ENCODE results near the gene TMEM101.
"Not testable (repeated sequence)": the region's sequence is repeated elsewhere in the genome, so short reads cannot be mapped to it uniquely, and the experiment has no call there.

The TMEM101 gene

GRCh38 chr17:44022246-44022645 lies 7.5 kb upstream of the TMEM101 start:
- Histone ChIP-seq H3K36me3 (ENCODE audit: control insufficient read depth in 2 of 2, insufficient read depth in 1 of 2, low read length in 2 of 2) (peaks cover 0 to 57% of the 10 kb centered on the region in 2 experiments; a peak in 2 of 3 replicates), H3K4me1 (ENCODE audit: control insufficient read depth, insufficient read depth, low read length) (no peaks in the 10 kb centered on the region), H3K9me3 (ENCODE audit: control insufficient read depth, insufficient read depth, low read depth, low read length) (no peaks in the 10 kb centered on the region), H3K27ac (ENCODE audit: extremely low read depth, low read depth, low read length) (no peak overlapping the region), H3K4me3 (ENCODE audit: low read depth, low read length) (no peak overlapping the region)
- POLR2A ChIA-PET, result no interaction called here
- CTCF ChIA-PET, result interaction anchor here (0.9 to 2.0 kb wide), 5 partner anchors 20 to 181 kb away, joined by 3 to 9 read pairs (median 3); no protein-coding TSS in a partner anchor
- TF ChIP-seq FEZF1 (tag by site-specific recombination; IDR thresholded peaks at IDR 0.05) (no peak), ZNF561 (tag by site-specific recombination; IDR thresholded peaks at IDR 0.05; ENCODE audit: borderline replicate concordance) (no peak), ZBTB8A (tag by site-specific recombination; IDR thresholded peaks at IDR 0.05) (no peak), PRDM4 (tag by site-specific recombination; IDR thresholded peaks at IDR 0.05) (no peak), ZNF335 (tag by site-specific recombination; conservative IDR thresholded peaks at IDR 0.05) (no peak)

DNA sequence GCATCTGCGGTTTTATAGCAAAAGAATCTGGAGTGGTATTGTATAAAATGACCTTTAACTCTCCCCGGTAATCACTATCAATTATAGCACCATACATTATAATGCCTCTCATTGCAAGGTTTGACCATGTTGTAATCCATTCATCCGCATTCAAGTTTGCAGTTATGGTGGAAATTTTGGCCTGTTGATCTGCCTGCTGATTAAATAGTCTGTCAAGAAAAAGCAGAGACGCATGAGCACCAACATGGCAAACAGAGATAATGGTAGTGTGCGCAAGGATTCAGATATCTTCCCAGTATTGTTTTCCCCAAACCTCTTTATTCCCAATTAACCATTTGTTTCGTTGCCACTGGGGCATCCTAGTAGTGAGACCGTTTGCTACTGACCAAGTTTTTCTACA lies 6.5 kb upstream of the TMEM101 start:
- CTCF ChIA-PET, result interaction anchor here (0.6 to 1.1 kb wide), 2 partner anchors 95 to 107 kb away, joined by 3 to 5 read pairs; no protein-coding TSS in a partner anchor
- H3K27ac ChIP-seq (ENCODE audit: extremely low read depth, low read depth, low read length); H3K9me3 ChIP-seq (ENCODE audit: control insufficient read depth, insufficient read depth, low read depth, low read length); H3K4me3 ChIP-seq (ENCODE audit: low read depth, low read length); H3K4me1 ChIP-seq (ENCODE audit: control insufficient read depth, insufficient read depth, low read length); POLR2A ChIA-PET: not testable (repeated sequence)
- peaks cover 0 to 55% of the 10 kb centered on the region in 2 experiments; a peak in 2 of 3 replicates for H3K36me3 ChIP-seq (ENCODE audit: control insufficient read depth in 2 of 2, insufficient read depth in 1 of 2, low read length in 2 of 2)
- peak; percentile 98 for TF ChIP-seq ZNF660 (tag by site-specific recombination; IDR thresholded peaks at IDR 0.05)

GRCh38 chr17:44014133-44014436 lies 678 bp downstream of the TMEM101 start:
- no peaks in the 10 kb centered on the region for H3K9me3 ChIP-seq (ENCODE audit: control insufficient read depth, insufficient read depth, low read depth, low read length)
- peaks cover 11% of the 10 kb centered on the region; the same call in 1 of the 2 replicates for H3K4me1 ChIP-seq (ENCODE audit: control insufficient read depth, insufficient read depth, low read length)
- CTCF ChIA-PET, result no interaction called here
- POLR2A ChIA-PET, result interaction anchor here (0.6 to 1.1 kb wide), 3 partner anchors 8 to 298 kb away, joined by 3 to 5 read pairs (median 4); partner anchors contain the start of gene TMUB2
- H3K36me3 ChIP-seq (ENCODE audit: control insufficient read depth in 2 of 2, insufficient read depth in 1 of 2, low read length in 2 of 2), result peaks cover 0 to 23% of the 10 kb centered on the region in 2 experiments; a peak in 1 of 3 replicates
- H3K4me3 ChIP-seq (ENCODE audit: low read depth, low read length), result peak overlapping the region; percentile 75
- H3K27ac ChIP-seq (ENCODE audit: extremely low read depth, low read depth, low read length), result peak overlapping the region; percentile 64
- TF ChIP-seq ZBTB7A (tag by site-specific recombination; IDR thresholded peaks at IDR 0.05; ENCODE audit: low read depth) (no peak), GLIS2 (tag by site-specific recombination; IDR thresholded peaks at IDR 0.05) (0 out of 2 replicates have a peak, but pooled peaks have one; percentile 68), ZNF157 (tag by site-specific recombination; IDR thresholded peaks at IDR 0.05) (no peak), MEIS1 (CRISPR knock-in tag; IDR thresholded peaks at IDR 0.05; ENCODE audit: borderline replicate concordance) (no peak), PRDM1 (tag by site-specific recombination; IDR thresholded peaks at IDR 0.05) (no peak), PRDM4 (tag by site-specific recombination; IDR thresholded peaks at IDR 0.05) (no peak), KLF1 (tag by site-specific recombination; IDR thresholded peaks at IDR 0.05) (no peak), ZNF398 (tag by site-specific recombination; IDR thresholded peaks at IDR 0.05) (no peak), ZFP3 (tag by site-specific recombination; IDR thresholded peaks at IDR 0.05; ENCODE audit: low read depth) (no peak), EGR2 (tag by site-specific recombination; IDR thresholded peaks at IDR 0.05; ENCODE audit: low read depth) (peak; percentile 57; the same call in 1 of the 2 replicates), ZNF423 (tag by site-specific recombination; IDR thresholded peaks at IDR 0.05) (no peak), SP2 (tag by site-specific recombination; IDR thresholded peaks at IDR 0.05) (peak; percentile 42), ZBTB6 (tag by site-specific recombination; IDR thresholded peaks at IDR 0.05) (no peak), ZNF843 (tag by site-specific recombination; IDR thresholded peaks at IDR 0.05) (no peak), REST (tag by site-specific recombination; IDR thresholded peaks at IDR 0.05) (0 out of 2 replicates have a peak, but pooled peaks have one; percentile 3)
